ENCODE results near the gene MEGF8. TPM values are rescaled to one million over a fixed set of nuclear protein-coding genes. Genes with fewer than 3 reads are reported as not detected.

MEGF8 gene
- total and polyA plus RNA-seq, 2 donors (not counting 3 experiments of a cell fraction or from before 2014, with no cell fraction given): 20.6 to 39.6 TPM

GRCh38 chr19:42361545-42361910 lies 36.1 kb downstream of the MEGF8 start:
- H3K9ac ChIP-seq (replicated peaks; ENCODE audit: extremely low read depth, insufficient read depth, low read length): no peak overlapping the region
- FAIRE-seq: no peak
- H3K4me1 ChIP-seq (ENCODE audit: control insufficient read depth, extremely low read depth, insufficient read depth, low read length): no peaks in the 10 kb centered on the region
- H3K27ac ChIP-seq (ENCODE audit: insufficient read depth, low read depth, low read length): no peak overlapping the region
- BruUV-seq (replicated peaks): no TSS peak
- H3K9me3 ChIP-seq (replicated peaks; ENCODE audit: control insufficient read depth, insufficient read depth, low read length): no peaks in the 10 kb centered on the region
- intact Hi-C loops (cut with micrococcal nuclease): no loop called here
- no peaks in the 10 kb centered on the region for H3K27me3 ChIP-seq (ENCODE audit: control insufficient read depth in 2 of 2, insufficient read depth in 2 of 2, low read length in 2 of 2)
- no peak overlapping the region for H3K4me3 ChIP-seq (replicated peaks in 1 of 3; ENCODE audit: insufficient read depth in 1 of 3, low read depth in 1 of 3, low read length in 3 of 3)
- dilution Hi-C loops (cut with MboI; ENCODE audit: extremely low pct_ligation_motif_present, low sequenced_read_pairs): no loop called here
- H3K9me1 ChIP-seq (replicated peaks; ENCODE audit: control insufficient read depth, extremely low read depth, insufficient read depth, low read length): no peaks in the 10 kb centered on the region
- no peaks in the 10 kb centered on the region for H3K79me2 ChIP-seq (ENCODE audit: control insufficient read depth, insufficient read depth, low read length)
- ChIA-PET POLR2A (no interaction called here), CTCF (no interaction called here)
- H4K20me1 ChIP-seq (replicated peaks; ENCODE audit: control insufficient read depth, extremely low read depth, insufficient read depth, low read length): no peaks in the 10 kb centered on the region
- TF ChIP-seq CTCF (IDR thresholded peaks at IDR 0.05; ENCODE audit: extremely low read depth in 1 of 2, insufficient read depth in 1 of 2, low read depth in 1 of 2, low read length in 2 of 2) (no peak), POLR2AphosphoS5 (IDR thresholded peaks at IDR 0.05; ENCODE audit: insufficient read depth, low read depth, low read length) (no peak)
- DNase-seq (ENCODE audit: low read depth, low spot score): no peak
- H2AFZ ChIP-seq (ENCODE audit: low read depth, low read length): no peak overlapping the region
- H3K36me3 ChIP-seq (ENCODE audit: control insufficient read depth in 2 of 2, extremely low read depth in 1 of 2, insufficient read depth in 2 of 2, low read length in 2 of 2): peaks cover 0 to 19% of the 10 kb centered on the region in 2 experiments
- H3K4me2 ChIP-seq (ENCODE audit: insufficient read depth, low read length): no peak overlapping the region

- Histone ChIP-seq H3K4me3 (replicated peaks in 1 of 3; ENCODE audit: insufficient read depth in 1 of 3, low read depth in 1 of 3, low read length in 3 of 3) (no peak overlapping the region), H3K36me3 (ENCODE audit: control insufficient read depth in 2 of 2, extremely low read depth in 1 of 2, insufficient read depth in 2 of 2, low read length in 2 of 2) (peaks cover 0 to 14% of the 10 kb centered on the region in 2 experiments), H3K79me2 (ENCODE audit: control insufficient read depth, insufficient read depth, low read length) (no peaks in the 10 kb centered on the region), H3K9me3 (replicated peaks; ENCODE audit: control insufficient read depth, insufficient read depth, low read length) (no peaks in the 10 kb centered on the region), H3K4me1 (ENCODE audit: control insufficient read depth, extremely low read depth, insufficient read depth, low read length) (no peaks in the 10 kb centered on the region), H3K4me2 (ENCODE audit: insufficient read depth, low read length) (no peak overlapping the region), H2AFZ (ENCODE audit: low read depth, low read length) (no peak overlapping the region), H3K9ac (replicated peaks; ENCODE audit: extremely low read depth, insufficient read depth, low read length) (no peak overlapping the region), H4K20me1 (replicated peaks; ENCODE audit: control insufficient read depth, extremely low read depth, insufficient read depth, low read length) (no peaks in the 10 kb centered on the region), H3K9me1 (replicated peaks; ENCODE audit: control insufficient read depth, extremely low read depth, insufficient read depth, low read length) (no peaks in the 10 kb centered on the region), H3K27me3 (ENCODE audit: control insufficient read depth in 2 of 2, insufficient read depth in 2 of 2, low read length in 2 of 2) (no peaks in the 10 kb centered on the region), H3K27ac (ENCODE audit: insufficient read depth, low read depth, low read length) (no peak overlapping the region)
- TSS peak; percentile 5 for BruUV-seq (replicated peaks)
- dilution Hi-C loops (cut with MboI; ENCODE audit: extremely low pct_ligation_motif_present, low sequenced_read_pairs): no loop called here
- ChIA-PET POLR2A (no interaction called here), CTCF (no interaction called here)
- FAIRE-seq (no peak), DNase-seq (ENCODE audit: low read depth, low spot score) (no peak)
- intact Hi-C loops (cut with micrococcal nuclease): no loop called here
- TF ChIP-seq JUN (IDR thresholded peaks at IDR 0.05; ENCODE audit: borderline replicate concordance, insufficient read depth, insufficient read length, low read depth): no peak
- no peak for TF ChIP-seq EZH2 (IDR thresholded peaks at IDR 0.05; ENCODE audit: borderline replicate concordance, low read depth, low read length, severe bottlenecking)
These were observed 36.9 kb downstream of the MEGF8 start for GRCh38 chr19:42362342-42362741.

Data from endothelial cell of umbilical vein (primary cell).